ENCODE data around the gene GRAMD2A.

- TF ChIP-seq CTCF (IDR thresholded peaks at IDR 0.05), result no peak
- TF ChIP-seq POLR2AphosphoS5 (IDR thresholded peaks at IDR 0.05), result no peak
These were observed 41.0 kb upstream of the GRAMD2A start for GRCh38 chr15:72238586-72238985.

Data from transverse colon (tissue), 4 donors.